CD4-positive, alpha-beta T cell treated with Interferon gamma for 1 hour (primary cell): ENCODE data around the gene ORC1.

Source experiments
- DNase-seq: peaks from one replicate; pipeline ENCODE4 v3.0.0-alpha.2; 2020

ORC1 gene

DNA sequence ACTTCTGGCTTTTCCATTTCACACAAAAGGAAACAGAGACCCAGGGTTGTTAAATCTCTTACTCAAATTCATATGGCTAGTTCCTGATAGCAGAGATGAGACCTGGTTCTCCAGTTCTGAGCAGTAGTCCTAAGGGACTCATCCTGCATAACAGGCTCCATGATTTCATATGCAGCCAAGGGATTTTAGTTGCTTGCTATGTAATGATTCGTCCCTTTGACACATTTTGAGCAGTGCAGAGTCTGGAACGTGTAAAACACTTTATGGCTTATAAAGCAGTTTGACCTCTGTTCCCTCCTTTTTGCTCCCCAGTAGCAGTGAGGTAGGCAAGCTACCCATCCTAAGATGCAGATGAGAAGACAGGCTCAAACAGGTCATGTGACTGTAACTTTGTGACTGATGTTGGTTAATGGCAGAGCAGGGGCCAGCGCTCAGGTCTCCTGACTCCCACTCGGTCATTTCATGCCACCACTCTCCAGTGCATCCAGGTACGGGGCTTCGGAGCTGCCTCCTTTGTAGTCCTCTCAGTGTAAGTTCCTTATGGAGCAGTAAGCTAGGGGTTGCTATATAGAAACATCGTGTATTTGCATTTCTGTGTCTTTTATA, 62.5 kb downstream of the ORC1 start:
- no peak for DNase-seq

DNA sequence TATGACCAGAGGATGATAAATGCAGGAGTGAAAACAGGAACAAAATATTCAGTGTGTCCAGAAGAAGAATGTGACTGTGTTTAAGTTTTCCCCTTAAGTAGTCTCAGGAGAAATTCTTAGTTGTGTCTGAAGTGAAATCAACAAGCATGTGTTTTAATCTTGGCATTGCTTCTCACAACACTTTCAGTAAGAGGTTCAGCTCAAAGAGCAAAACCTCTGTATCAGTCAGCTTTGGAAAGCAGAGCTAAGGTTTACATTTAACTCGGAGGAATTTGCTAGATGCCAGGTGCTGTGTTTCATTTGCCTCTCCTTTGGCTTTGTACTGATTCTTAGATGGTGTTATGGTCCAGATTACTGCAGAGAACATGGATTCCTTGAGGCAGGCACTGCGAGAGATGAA, 66.8 kb downstream of the ORC1 start:
- no peak for DNase-seq

DNA sequence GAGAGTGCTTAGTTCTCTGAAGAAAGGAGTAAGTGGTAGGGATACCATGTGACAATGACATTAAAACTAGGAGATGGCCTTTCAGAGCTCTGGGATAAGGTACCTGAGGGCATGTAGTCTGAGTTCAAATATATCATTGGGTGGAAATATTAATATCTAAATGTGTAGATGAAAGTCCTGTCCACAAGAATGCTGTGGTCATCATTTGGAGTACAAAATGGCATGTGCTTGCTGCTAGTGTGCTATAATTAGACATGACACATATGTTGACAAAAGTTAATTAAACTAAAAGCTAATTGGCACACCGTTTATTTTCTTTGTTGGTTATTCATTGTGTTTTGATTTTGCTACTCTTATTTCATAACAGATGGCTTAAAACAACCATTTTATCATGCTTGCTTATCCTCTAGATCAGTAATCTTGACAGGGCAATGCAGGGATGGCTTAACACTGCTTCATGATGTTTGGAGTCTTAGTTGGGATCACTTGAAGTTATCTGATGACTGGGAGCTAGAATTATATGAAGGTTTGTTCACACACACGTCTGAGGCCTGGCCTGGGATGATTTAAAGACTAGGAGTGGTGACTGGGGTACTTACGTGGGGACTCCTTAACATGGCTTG, 69.2 kb downstream of the ORC1 start:
- no peak for DNase-seq

GRCh38 chr1:52332411-52332810, 71.8 kb downstream of the ORC1 start:
- DNase-seq: no peak

- DNase-seq: no peak
Observed at GRCh38 chr1:52328615-52329014, 75.6 kb downstream of the ORC1 start.

- no peak for DNase-seq
Observed at GRCh38 chr1:52325786-52326185, 78.4 kb downstream of the ORC1 start.

GRCh38 chr1:52323731-52324130, 80.5 kb downstream of the ORC1 start:
- no peak for DNase-seq
